ENCODE measurements around the gene SLC6A6. TPM values are rescaled to one million over a fixed set of nuclear protein-coding genes. Genes with fewer than 3 reads are reported as not detected.

SLC6A6 gene
- total and polyA plus RNA-seq, 10 of the 15 experiments (the other 5 are each of a cell fraction or from before 2014, with no cell fraction given): 5.6 to 47.0 (median 20.2) TPM

DNA sequence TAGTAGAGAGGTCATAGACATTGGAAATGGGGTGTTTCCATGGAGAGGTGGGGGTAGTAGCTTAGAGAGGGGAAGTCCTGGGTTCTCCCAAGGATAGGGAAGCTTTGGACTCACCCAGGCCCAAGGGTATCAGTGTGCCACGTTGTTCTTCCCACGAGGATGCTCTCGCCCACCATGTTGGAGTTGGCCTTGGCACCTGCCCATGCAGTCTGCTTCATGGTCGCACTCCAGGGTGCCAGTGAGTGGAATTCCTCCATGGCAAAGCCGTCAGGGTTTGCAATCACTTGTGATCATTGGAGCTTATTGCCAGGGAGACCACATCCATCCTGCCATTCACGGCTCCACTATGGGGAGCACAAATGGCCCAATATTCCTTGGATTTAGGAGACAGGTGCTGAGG is 77.2 kb downstream of the SLC6A6 start (continued):
- no peak for TF ChIP-seq SMAD5 (IDR thresholded peaks at IDR 0.05; ENCODE audit: low read depth)
- TF ChIP-seq ZNF217 (IDR thresholded peaks at IDR 0.05): no peak
- TF ChIP-seq, protein P1, sequence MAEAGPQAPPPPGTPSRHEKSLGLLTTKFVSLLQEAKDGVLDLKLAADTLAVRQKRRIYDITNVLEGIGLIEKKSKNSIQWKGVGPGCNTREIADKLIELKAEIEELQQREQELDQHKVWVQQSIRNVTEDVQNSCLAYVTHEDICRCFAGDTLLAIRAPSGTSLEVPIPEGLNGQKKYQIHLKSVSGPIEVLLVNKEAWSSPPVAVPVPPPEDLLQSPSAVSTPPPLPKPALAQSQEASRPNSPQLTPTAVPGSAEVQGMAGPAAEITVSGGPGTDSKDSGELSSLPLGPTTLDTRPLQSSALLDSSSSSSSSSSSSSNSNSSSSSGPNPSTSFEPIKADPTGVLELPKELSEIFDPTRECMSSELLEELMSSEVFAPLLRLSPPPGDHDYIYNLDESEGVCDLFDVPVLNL (IDR thresholded peaks at IDR 0.05; ENCODE audit: low read depth, low read length): no peak
- TF ChIP-seq POLR2AphosphoS2 (IDR thresholded peaks at IDR 0.05; ENCODE audit: low read depth, low read length): no peak
- TF ChIP-seq NFYA (IDR thresholded peaks at IDR 0.05; ENCODE audit: borderline replicate concordance, low read depth, low read length): no peak

- POLR2A ChIA-PET: no interaction called here
- TF ChIP-seq NBN (IDR thresholded peaks at IDR 0.05): no peak
- no peak for TF ChIP-seq SUZ12 (IDR thresholded peaks at IDR 0.05; ENCODE audit: unreplicated experiment)
- no peak for TF ChIP-seq WRNIP1 (IDR thresholded peaks at IDR 0.05; ENCODE audit: borderline replicate concordance, low read depth, low read length)
Observed at GRCh38 chr3:14480207-14481017, 78.0 kb downstream of the SLC6A6 start.

More at GRCh38 chr3:14480207-14481017, 78.0 kb downstream of the SLC6A6 start:
- SMC1A ChIA-PET (ENCODE audit: uncharacterized antibody, unreplicated experiment): no interaction called here
- RAD21 ChIA-PET (ENCODE audit: unreplicated experiment): no interaction called here
- Histone ChIP-seq H2AFZ (ENCODE audit: control insufficient read depth, low read depth, low read length) (no peak overlapping the region), H3K4me1 (ENCODE audit: control insufficient read depth, insufficient read depth, low read length) (no peaks in the 10 kb centered on the region), H3K36me3 (ENCODE audit: control insufficient read depth in 2 of 2, insufficient read depth in 2 of 2, low read length in 1 of 2) (peaks cover 5 to 16% of the 10 kb centered on the region in 2 experiments), H4K20me1 (ENCODE audit: control insufficient read depth, insufficient read depth) (no peaks in the 10 kb centered on the region), H3K27me3 (replicated peaks in 1 of 2; ENCODE audit: control insufficient read depth in 2 of 2, insufficient read depth in 2 of 2, low read length in 1 of 2) (no peaks in the 10 kb centered on the region), H3K4me2 (ENCODE audit: control insufficient read depth, insufficient read depth) (no peak overlapping the region), H3K4me3 (no peak overlapping the region), H3K79me2 (ENCODE audit: control insufficient read depth, insufficient read depth, low read length) (no peaks in the 10 kb centered on the region), H3K9ac (ENCODE audit: control insufficient read depth, insufficient read depth, low read length) (no peak overlapping the region), H3K27ac (ENCODE audit: control insufficient read depth, insufficient read depth) (no peak overlapping the region), H3K9me3 (replicated peaks; ENCODE audit: control insufficient read depth, insufficient read depth, low read length) (no peaks in the 10 kb centered on the region)
- no peak for DNase-seq (ENCODE audit: low read depth, low spot score)
- ATAC-seq: no peak
- in situ Hi-C loops (cut with MboI) (no loop called here), intact Hi-C loops (cut with micrococcal nuclease; ENCODE audit: unreplicated experiment) (no loop called here)
- CTCF ChIA-PET: no interaction called here
- no TSS peak for BruUV-seq (replicated peaks)
- WGBS (ENCODE audit: insufficient coverage, insufficient replicate concordance, low lambda C conversion rate, missing lambda C conversion rate): 88% methylated on average over 8 of the region's 8 CpGs
- FAIRE-seq: no peak

Measured in GM12878 (cell line).